SK-N-SH treated with all-trans-retinoic acid at 6 μM for 48 hours (cell line): Measurements from ENCODE around the gene SRCAP.

Experiments
- ATAC-seq: fragments of 200-7000 bp; cut with Tn5 transposase; 3 replicates; pipeline ENCODE4 v1.9.1; 2020; ENCODE audit warnings: mild to moderate bottlenecking, moderate library complexity
- ARNTL ChIP-seq: fragments of 450-650 bp; formaldehyde crosslinking; IDR thresholded peaks from 2 replicates; pipeline ENCODE4 v1.5.0; 2020; ENCODE audit warnings: low read depth, mild to moderate bottlenecking, moderate library complexity, borderline replicate concordance
- BACH2 ChIP-seq: fragments of 250-450 bp; sonication (Bioruptor Pico); IDR thresholded peaks from 2 replicates; pipeline ENCODE4 v1.9.0; 2021; ENCODE audit warnings: mild to moderate bottlenecking, borderline replicate concordance
- CREB5 ChIP-seq: fragments of 250-450 bp; sonication (Bioruptor Pico); IDR thresholded peaks from 2 replicates; pipeline ENCODE4 v1.5.1; 2020; ENCODE audit warnings: low read depth, mild to moderate bottlenecking, moderate library complexity
- CSDC2 ChIP-seq: fragments of 250-450 bp; sonication (Bioruptor Pico); IDR thresholded peaks from 2 replicates; pipeline ENCODE4 v1.5.0; 2020; ENCODE audit warnings: mild to moderate bottlenecking, moderate library complexity
- CSRNP3 ChIP-seq: fragments of 250-450 bp; sonication (Bioruptor Pico); IDR thresholded peaks from 2 replicates; pipeline ENCODE4 v1.5.1; 2021; ENCODE audit warnings: mild to moderate bottlenecking, moderate library complexity
- GLIS3 ChIP-seq: fragments of 250-450 bp; sonication (Bioruptor Pico); IDR thresholded peaks from 2 replicates; pipeline ENCODE4 v1.5.0; 2020; ENCODE audit warnings: mild to moderate bottlenecking, moderate library complexity
- ISL1 ChIP-seq: fragments of 250-450 bp; sonication (Bioruptor Pico); IDR thresholded peaks from 2 replicates; pipeline ENCODE4 v2.1.2; 2022; ENCODE audit warnings: mild to moderate bottlenecking, moderate library complexity
- OSR1 ChIP-seq: fragments of 250-450 bp; sonication (Bioruptor Pico); IDR thresholded peaks from 2 replicates; pipeline ENCODE4 v1.8.0; 2022; ENCODE audit warnings: moderate library complexity, mild to moderate bottlenecking, inconsistent platforms
- PATZ1 ChIP-seq: fragments of 250-450 bp; sonication (Bioruptor Pico); IDR thresholded peaks from 2 replicates; pipeline ENCODE4 v1.8.0; 2020; ENCODE audit warnings: mild to moderate bottlenecking, moderate library complexity, borderline replicate concordance
- RARB ChIP-seq: fragments of 250-450 bp; sonication (Bioruptor Pico); IDR thresholded peaks from 2 replicates; pipeline ENCODE4 v1.8.0; 2021; ENCODE audit warnings: mild to moderate bottlenecking, moderate library complexity
- SNAI2 ChIP-seq: fragments of 250-450 bp; sonication (Bioruptor Pico); IDR thresholded peaks from 2 replicates; pipeline ENCODE4 v1.5.0; 2020; ENCODE audit warnings: mild to moderate bottlenecking, moderate library complexity
- TCF4 ChIP-seq: fragments of 250-450 bp; sonication (Bioruptor Pico); IDR thresholded peaks from 2 replicates; pipeline ENCODE4 v1.8.0; 2021; ENCODE audit warnings: mild to moderate bottlenecking, moderate library complexity, borderline replicate concordance
- TOX ChIP-seq: fragments of 250-450 bp; sonication (Bioruptor Pico); IDR thresholded peaks from 2 replicates; pipeline ENCODE4 v1.8.0; 2021; ENCODE audit warnings: mild to moderate bottlenecking, moderate library complexity, borderline replicate concordance
- TSHZ2 ChIP-seq: fragments of 250-450 bp; sonication (Bioruptor Pico); IDR thresholded peaks from 2 replicates; pipeline ENCODE4 v1.5.0; 2020; ENCODE audit warnings: mild to moderate bottlenecking, moderate library complexity
- ZC3H10 ChIP-seq: fragments of 250-450 bp; sonication (Bioruptor Pico); IDR thresholded peaks from 2 replicates; pipeline ENCODE4 v1.5.1; 2021; ENCODE audit warnings: mild to moderate bottlenecking, moderate library complexity
- ZFP3 ChIP-seq: fragments of 250-450 bp; sonication (Bioruptor Pico); IDR thresholded peaks from 2 replicates; pipeline ENCODE4 v1.5.0; 2020; ENCODE audit warnings: mild to moderate bottlenecking, moderate library complexity
- ZFP30 ChIP-seq: fragments of 450-650 bp; formaldehyde crosslinking; IDR thresholded peaks from 2 replicates; pipeline ENCODE4 v1.5.0; 2022; ENCODE audit warnings: mild to moderate bottlenecking, moderate library complexity
- ZNF565 ChIP-seq: fragments of 450-650 bp; formaldehyde crosslinking; conservative IDR thresholded peaks from 2 replicates; pipeline ENCODE4 v1.5.0; 2020; ENCODE audit warnings: low read depth, mild to moderate bottlenecking, moderate library complexity
- ZNF8 ChIP-seq: fragments of 450-650 bp; formaldehyde crosslinking; IDR thresholded peaks from 2 replicates; pipeline ENCODE4 v1.5.0; 2020; ENCODE audit warnings: mild to moderate bottlenecking, moderate library complexity

The SRCAP gene

GRCh38 chr16:30724641-30725417 lies 25.9 kb downstream of the SRCAP start:
- ATAC-seq, result no peak
- TF ChIP-seq CSDC2 (CRISPR knock-in tag), result no peak
- no peak for TF ChIP-seq ISL1 (CRISPR knock-in tag)
- no peak for TF ChIP-seq ZNF565 (CRISPR knock-in tag)
- no peak for TF ChIP-seq ZC3H10
- TF ChIP-seq SNAI2 (CRISPR knock-in tag), result no peak
- no peak for TF ChIP-seq ZFP30 (CRISPR knock-in tag)
- TF ChIP-seq RARB (CRISPR knock-in tag), result no peak
- no peak for TF ChIP-seq TOX (CRISPR knock-in tag)
- no peak for TF ChIP-seq TSHZ2 (CRISPR knock-in tag)
- TF ChIP-seq PATZ1 (CRISPR knock-in tag), result no peak
- TF ChIP-seq ARNTL, result no peak
- TF ChIP-seq ZFP3 (CRISPR knock-in tag), result no peak
- TF ChIP-seq OSR1 (CRISPR knock-in tag), result no peak
- no peak for TF ChIP-seq ZNF8 (CRISPR knock-in tag)
- no peak for TF ChIP-seq GLIS3 (CRISPR knock-in tag)
- no peak for TF ChIP-seq TCF4 (CRISPR knock-in tag)
- TF ChIP-seq CSRNP3 (CRISPR knock-in tag), result no peak
- TF ChIP-seq BACH2 (CRISPR knock-in tag), result no peak

- no peak for TF ChIP-seq BACH2 (CRISPR knock-in tag)
- no peak for TF ChIP-seq ZNF565 (CRISPR knock-in tag)
- no peak for TF ChIP-seq OSR1 (CRISPR knock-in tag)
- TF ChIP-seq TSHZ2 (CRISPR knock-in tag), result no peak
- no peak for TF ChIP-seq ZC3H10
- TF ChIP-seq CREB5 (CRISPR knock-in tag), result no peak
- no peak for TF ChIP-seq GLIS3 (CRISPR knock-in tag)
- no peak for TF ChIP-seq PATZ1 (CRISPR knock-in tag)
- TF ChIP-seq, all 23 proteins: peak for 0
- ATAC-seq, result no peak
Observed at GRCh38 chr16:30725418-30725792, 26.4 kb downstream of the SRCAP start.
